Measurements from ENCODE around the gene NKAIN4.

DNA sequence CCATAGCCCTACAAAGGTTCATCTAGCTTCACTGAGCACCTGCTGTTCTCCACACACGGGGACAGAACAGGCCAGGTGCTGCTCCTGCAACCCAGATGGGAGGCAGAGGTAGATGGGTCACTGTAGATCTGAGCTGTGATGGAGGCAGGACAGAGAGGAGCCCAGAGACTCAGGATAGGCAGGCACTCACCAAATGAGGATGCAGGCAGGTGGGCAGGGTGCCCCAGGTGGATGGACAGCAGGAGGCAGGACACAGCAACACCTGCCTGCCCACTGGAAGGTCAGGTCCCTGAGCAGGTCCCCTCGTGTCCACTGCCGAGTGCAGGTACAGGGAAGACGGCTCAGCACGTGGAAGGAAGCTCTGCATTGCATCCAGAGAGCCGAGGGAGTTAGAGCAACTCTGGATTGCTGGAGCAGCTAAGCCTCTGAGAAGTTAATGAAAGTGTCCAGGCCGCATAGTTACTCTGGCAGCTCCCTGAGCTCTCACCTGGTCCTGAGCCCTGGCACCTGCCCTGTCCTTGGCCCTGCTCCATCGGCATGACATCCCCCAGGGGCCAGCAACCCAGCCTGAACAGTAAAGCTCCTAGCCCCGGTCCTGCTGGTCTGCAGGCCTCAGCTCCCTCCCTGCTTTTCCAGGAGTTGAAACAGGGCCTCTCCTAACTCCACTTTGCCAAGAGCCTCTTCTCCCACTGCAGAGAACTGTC, 33.4 kb downstream of the NKAIN4 start:
- no peak for TF ChIP-seq EZH2 (IDR thresholded peaks at IDR 0.05)
- TF ChIP-seq POLR2AphosphoS5 (IDR thresholded peaks at IDR 0.05; ENCODE audit: borderline replicate concordance, low read depth, low read length), result no peak
- no peak for TF ChIP-seq FOXP2 (optimal IDR thresholded peaks at IDR 0.05; ENCODE audit: control extremely low read depth, extremely low read length, insufficient read depth)
